HUES64 (cell line): ENCODE measurements around the gene DLX4.

Experiments used
- H3K27ac ChIP-seq: 2 replicates; pipeline ENCODE4 v1.7.0; 2013; ENCODE audit warnings: low read depth, low read length, inconsistent platforms
- H3K27me3 ChIP-seq: 2 replicates; pipeline ENCODE4 v1.6.1; 2013; ENCODE audit warnings: mild to moderate bottlenecking, low read length; ENCODE audit not compliant: insufficient read depth
- H3K36me3 ChIP-seq: 2 replicates; pipeline ENCODE4 v1.6.1; 2013; ENCODE audit warnings: mild to moderate bottlenecking, low read length; ENCODE audit not compliant: insufficient read depth
- H3K4me1 ChIP-seq: 2 replicates; pipeline ENCODE4 v1.6.1; 2013; ENCODE audit warnings: mild to moderate bottlenecking, low read length, moderate library complexity; ENCODE audit not compliant: insufficient read depth
- H3K4me3 ChIP-seq: 2 replicates; pipeline ENCODE4 v1.5.1; 2013; ENCODE audit warnings: mild to moderate bottlenecking, low read length, moderate library complexity
- H3K9ac ChIP-seq: 2 replicates; pipeline ENCODE4 v1.6.1; 2013; ENCODE audit warnings: mild to moderate bottlenecking, low read depth, low read length
- H3K9me3 ChIP-seq: 2 replicates; pipeline ENCODE4 v1.6.1; 2013; ENCODE audit warnings: low read depth, low read length; ENCODE audit not compliant: insufficient read depth
- WGBS: fragments of 150-250, 120-280 bp; methylation state at CpG from one replicate; pipeline ENCODE4 v1.1.7; 2013; ENCODE audit warnings: missing lambda C conversion rate; 5-methylcytosine and 5-hydroxymethylcytosine counted together

The DLX4 gene

GRCh38 chr17:49969795-49970389 lies 902 bp downstream of the DLX4 start:
- H3K9me3 ChIP-seq: no peaks in the 10 kb centered on the region
- no peak overlapping the region for H3K9ac ChIP-seq
- peak overlapping the region; percentile 71 for H3K4me3 ChIP-seq
- 0 out of 2 replicates have a peak, but pooled peaks cover 9% of the 10 kb centered on the region for H3K4me1 ChIP-seq
- H3K36me3 ChIP-seq: no peaks in the 10 kb centered on the region
- WGBS: 10% methylated on average over 12 of the region's 18 CpGs
- H3K27ac ChIP-seq: no peak overlapping the region
- peaks cover 100% of the 10 kb centered on the region for H3K27me3 ChIP-seq

- H3K9ac ChIP-seq: no peak overlapping the region
- H3K27me3 ChIP-seq: peaks cover 100% of the 10 kb centered on the region
- H3K4me1 ChIP-seq: peaks cover 14% of the 10 kb centered on the region
- H3K36me3 ChIP-seq: no peaks in the 10 kb centered on the region
- H3K4me3 ChIP-seq: no peak overlapping the region
- no peaks in the 10 kb centered on the region for H3K9me3 ChIP-seq
- 60% methylated on average over 3 of the region's 3 CpGs for WGBS
- H3K27ac ChIP-seq: no peak overlapping the region
Observed at GRCh38 chr17:49970498-49970897, 1.5 kb downstream of the DLX4 start.

GRCh38 chr17:49971199-49971847 lies 2.3 kb downstream of the DLX4 start:
- H3K36me3 ChIP-seq: no peaks in the 10 kb centered on the region
- no peak overlapping the region for H3K9ac ChIP-seq
- H3K9me3 ChIP-seq: no peaks in the 10 kb centered on the region
- peak overlapping the region; percentile 20; the same call in 1 of the 2 replicates for H3K4me3 ChIP-seq
- H3K27me3 ChIP-seq: peaks cover 100% of the 10 kb centered on the region
- H3K4me1 ChIP-seq: peaks cover 22% of the 10 kb centered on the region
- H3K27ac ChIP-seq: no peak overlapping the region
- 6% methylated on average over 32 of the region's 35 CpGs for whole genome bisulfite sequencing

- H3K9ac ChIP-seq: no peak overlapping the region
- H3K4me3 ChIP-seq: peak overlapping the region; percentile 20
- no peaks in the 10 kb centered on the region for H3K9me3 ChIP-seq
- 2% methylated on average over 55 of the region's 55 CpGs for WGBS
- H3K4me1 ChIP-seq: peaks cover 22% of the 10 kb centered on the region
- peaks cover 100% of the 10 kb centered on the region for H3K27me3 ChIP-seq
- H3K36me3 ChIP-seq: no peaks in the 10 kb centered on the region
- H3K27ac ChIP-seq: no peak overlapping the region
Observed at GRCh38 chr17:49971848-49972485, 3.0 kb downstream of the DLX4 start.

- Histone ChIP-seq H3K9ac (no peak overlapping the region), H3K27ac (no peak overlapping the region), H3K36me3 (no peaks in the 10 kb centered on the region), H3K9me3 (no peaks in the 10 kb centered on the region), H3K4me1 (peaks cover 23% of the 10 kb centered on the region), H3K27me3 (peaks cover 100% of the 10 kb centered on the region), H3K4me3 (peak overlapping the region; percentile 26)
- WGBS: 3% methylated on average over 57 of the region's 57 CpGs
Observed at GRCh38 chr17:49972486-49973270, 3.7 kb downstream of the DLX4 start.

- Histone ChIP-seq H3K27me3 (peaks cover 100% of the 10 kb centered on the region), H3K9ac (no peak overlapping the region), H3K36me3 (no peaks in the 10 kb centered on the region), H3K4me1 (peaks cover 29% of the 10 kb centered on the region), H3K4me3 (no peak overlapping the region), H3K27ac (no peak overlapping the region), H3K9me3 (no peaks in the 10 kb centered on the region)
- WGBS: 7% methylated on average over 2 of the region's 2 CpGs
Observed at GRCh38 chr17:49973271-49973615, 4.3 kb downstream of the DLX4 start.

- Histone ChIP-seq H3K27me3 (peaks cover 94% of the 10 kb centered on the region), H3K27ac (no peak overlapping the region), H3K4me1 (peaks cover 34% of the 10 kb centered on the region), H3K36me3 (no peaks in the 10 kb centered on the region), H3K4me3 (no peak overlapping the region), H3K9ac (no peak overlapping the region), H3K9me3 (no peaks in the 10 kb centered on the region)
- 64% methylated on average over 7 of the region's 7 CpGs for WGBS
Observed at GRCh38 chr17:49975531-49975930, 6.5 kb downstream of the DLX4 start.

GRCh38 chr17:49976163-49976827 lies 7.3 kb downstream of the DLX4 start:
- Histone ChIP-seq H3K27ac (no peak overlapping the region), H3K27me3 (peaks cover 88% of the 10 kb centered on the region), H3K4me3 (no peak overlapping the region)

GRCh38 chr17:49976828-49977202 lies 7.8 kb downstream of the DLX4 start:
- H3K27ac ChIP-seq: no peak overlapping the region
- H3K4me1 ChIP-seq: peaks cover 33% of the 10 kb centered on the region
- H3K9ac ChIP-seq: no peak overlapping the region
- peaks cover 85% of the 10 kb centered on the region for H3K27me3 ChIP-seq
- no peaks in the 10 kb centered on the region for H3K36me3 ChIP-seq
- H3K4me3 ChIP-seq: no peak overlapping the region
- no peaks in the 10 kb centered on the region for H3K9me3 ChIP-seq
- 86% methylated on average over 4 of the region's 4 CpGs for WGBS

More at GRCh38 chr17:49976163-49976827, 7.3 kb downstream of the DLX4 start:
- 83% methylated on average over 5 of the region's 5 CpGs for WGBS
- no peaks in the 10 kb centered on the region for H3K36me3 ChIP-seq
- H3K9me3 ChIP-seq: no peaks in the 10 kb centered on the region
- no peak overlapping the region for H3K9ac ChIP-seq
- H3K4me1 ChIP-seq: peaks cover 35% of the 10 kb centered on the region

GRCh38 chr17:49977463-49978389 lies 8.7 kb downstream of the DLX4 start:
- Histone ChIP-seq H3K27ac (no peak overlapping the region), H3K27me3 (peaks cover 76% of the 10 kb centered on the region), H3K4me1 (peaks cover 33% of the 10 kb centered on the region), H3K9ac (no peak overlapping the region), H3K36me3 (no peaks in the 10 kb centered on the region), H3K4me3 (no peak overlapping the region), H3K9me3 (no peaks in the 10 kb centered on the region)
- WGBS: 72% methylated on average over 6 of the region's 7 CpGs
